ENCODE results near the gene CUL9.

DNA sequence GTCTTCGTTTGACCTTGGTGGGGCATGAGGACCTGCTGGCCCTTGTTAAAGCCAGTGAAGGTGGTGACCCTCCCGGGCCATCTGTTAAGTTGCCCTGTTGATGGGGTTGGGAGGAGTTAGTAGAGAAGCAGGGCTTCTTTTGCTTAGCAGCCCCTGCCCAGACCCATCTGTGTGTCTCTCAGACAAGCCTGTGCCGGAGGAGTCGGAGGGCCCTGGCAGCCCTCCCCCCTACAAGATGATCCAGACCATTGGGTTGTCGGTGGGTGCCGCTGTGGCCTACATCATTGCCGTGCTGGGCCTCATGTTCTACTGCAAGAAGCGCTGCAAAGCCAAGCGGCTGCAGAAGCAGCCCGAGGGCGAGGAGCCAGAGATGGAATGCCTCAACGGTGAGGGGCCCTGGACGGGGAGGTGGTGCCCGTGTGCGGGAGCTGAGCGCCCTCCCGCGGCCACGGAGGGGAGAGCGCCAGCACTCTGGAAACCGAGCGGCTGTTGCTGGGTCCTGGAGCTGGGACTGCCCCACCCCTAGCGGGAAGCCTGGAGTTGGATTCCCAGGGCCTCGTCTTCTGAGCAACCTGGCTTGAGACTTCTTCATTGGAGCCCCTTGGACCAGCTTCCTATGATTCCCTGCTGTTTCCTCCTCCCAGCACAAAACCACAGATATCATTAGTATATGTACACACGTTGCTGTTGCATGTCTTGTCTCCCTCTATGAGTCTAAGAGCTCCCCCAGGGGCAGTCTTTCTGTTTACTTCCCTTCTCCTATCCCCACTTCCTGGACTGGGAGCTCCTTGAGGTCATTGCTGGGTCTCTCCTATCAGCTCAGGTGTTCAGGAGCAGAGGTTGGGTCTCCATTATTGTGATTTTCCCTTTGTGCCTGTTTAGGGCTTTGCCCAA lies 38.5 kb upstream of the CUL9 start:
- TF ChIP-seq POLR2A (IDR thresholded peaks at IDR 0.05): no peak
- TF ChIP-seq, protein P1, sequence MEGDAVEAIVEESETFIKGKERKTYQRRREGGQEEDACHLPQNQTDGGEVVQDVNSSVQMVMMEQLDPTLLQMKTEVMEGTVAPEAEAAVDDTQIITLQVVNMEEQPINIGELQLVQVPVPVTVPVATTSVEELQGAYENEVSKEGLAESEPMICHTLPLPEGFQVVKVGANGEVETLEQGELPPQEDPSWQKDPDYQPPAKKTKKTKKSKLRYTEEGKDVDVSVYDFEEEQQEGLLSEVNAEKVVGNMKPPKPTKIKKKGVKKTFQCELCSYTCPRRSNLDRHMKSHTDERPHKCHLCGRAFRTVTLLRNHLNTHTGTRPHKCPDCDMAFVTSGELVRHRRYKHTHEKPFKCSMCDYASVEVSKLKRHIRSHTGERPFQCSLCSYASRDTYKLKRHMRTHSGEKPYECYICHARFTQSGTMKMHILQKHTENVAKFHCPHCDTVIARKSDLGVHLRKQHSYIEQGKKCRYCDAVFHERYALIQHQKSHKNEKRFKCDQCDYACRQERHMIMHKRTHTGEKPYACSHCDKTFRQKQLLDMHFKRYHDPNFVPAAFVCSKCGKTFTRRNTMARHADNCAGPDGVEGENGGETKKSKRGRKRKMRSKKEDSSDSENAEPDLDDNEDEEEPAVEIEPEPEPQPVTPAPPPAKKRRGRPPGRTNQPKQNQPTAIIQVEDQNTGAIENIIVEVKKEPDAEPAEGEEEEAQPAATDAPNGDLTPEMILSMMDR (IDR thresholded peaks at IDR 0.05): peak; percentile 83 to 98 (median 92)

Measured in esophagus squamous epithelium (tissue), 4 donors.